ENCODE results near the gene ARID5B.

Gene ARID5B

DNA sequence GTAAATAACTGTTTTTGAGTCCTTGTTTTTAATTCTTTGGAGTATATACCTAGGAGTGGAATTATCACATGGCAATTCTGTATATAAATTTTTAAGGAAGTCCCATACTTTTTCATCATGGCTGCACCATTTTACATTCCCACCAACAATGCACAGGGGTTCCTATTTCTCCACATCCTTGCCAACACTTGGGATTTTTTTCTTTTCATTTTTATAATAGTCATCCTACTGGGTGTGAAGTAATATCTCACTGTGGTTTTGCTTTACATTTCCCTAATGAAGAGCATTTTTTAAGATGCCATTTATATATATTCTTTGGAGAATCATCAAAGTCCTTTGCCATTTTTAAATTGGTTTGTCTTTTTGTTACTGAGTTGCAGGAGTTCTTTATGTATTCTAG lies 89.7 kb downstream of the ARID5B start:
- TF ChIP-seq POLR2A (IDR thresholded peaks at IDR 0.05; ENCODE audit: low read depth, low read length), result no peak
- no peak for TF ChIP-seq POU2F2 (IDR thresholded peaks at IDR 0.05; ENCODE audit: low read depth, low read length)
- no peak for TF ChIP-seq POLR2AphosphoS5 (IDR thresholded peaks at IDR 0.05; ENCODE audit: low read depth, low read length)
- TF ChIP-seq PAX5 (IDR thresholded peaks at IDR 0.05; ENCODE audit: insufficient read depth, low read length, severe bottlenecking), result no peak
- FAIRE-seq (no peak), DNase-seq (ENCODE audit: insufficient read length, low spot score) (no peak)

DNA sequence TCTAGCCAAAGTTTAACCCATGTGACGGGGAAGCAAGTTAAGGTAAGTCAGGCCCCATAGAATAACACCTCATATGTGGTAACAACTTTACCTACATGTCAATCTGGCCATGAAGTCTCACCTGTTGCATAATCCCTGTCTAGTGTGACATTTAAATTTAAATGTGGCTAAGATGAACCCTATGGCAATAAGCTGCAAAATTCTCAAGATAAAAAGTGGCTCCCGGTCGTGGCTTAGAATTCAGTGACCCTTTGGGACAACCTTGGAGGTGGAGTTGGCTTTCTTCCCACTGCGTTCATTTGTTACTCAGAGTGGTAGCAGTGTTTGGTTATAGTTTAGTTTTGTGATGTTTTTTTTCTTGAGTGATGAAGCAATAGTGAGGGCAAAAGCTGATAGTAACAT lies 90.6 kb downstream of the ARID5B start:
- TF ChIP-seq TAF1 (IDR thresholded peaks at IDR 0.05; ENCODE audit: low read depth, low read length) (no peak), POLR2A (IDR thresholded peaks at IDR 0.05; ENCODE audit: low read depth, low read length) (no peak), PAX5 (IDR thresholded peaks at IDR 0.05; ENCODE audit: insufficient read depth, low read length, severe bottlenecking) (no peak)

GRCh38 chr10:61992671-61993668 lies 91.5 kb downstream of the ARID5B start:
- FAIRE-seq, result peak; percentile 57
- DNase-seq (ENCODE audit: insufficient read length, low spot score), result no peak
- TF ChIP-seq POLR2A (IDR thresholded peaks at IDR 0.05; ENCODE audit: low read depth, low read length), result no peak
- TF ChIP-seq POLR2AphosphoS5 (IDR thresholded peaks at IDR 0.05; ENCODE audit: low read depth, low read length), result no peak
- no peak for TF ChIP-seq TAF1 (IDR thresholded peaks at IDR 0.05; ENCODE audit: low read depth, low read length)
- TF ChIP-seq SPI1 (IDR thresholded peaks at IDR 0.05; ENCODE audit: low read depth, low read length), result no peak
- TF ChIP-seq PAX5 (IDR thresholded peaks at IDR 0.05; ENCODE audit: insufficient read depth, low read length, severe bottlenecking), result no peak
- TF ChIP-seq POU2F2 (IDR thresholded peaks at IDR 0.05; ENCODE audit: low read depth, low read length), result no peak

More for the DNA sequence above, 90.6 kb downstream of the ARID5B start:
- no peak for DNase-seq (ENCODE audit: insufficient read length, low spot score)
- FAIRE-seq, result no peak

DNA sequence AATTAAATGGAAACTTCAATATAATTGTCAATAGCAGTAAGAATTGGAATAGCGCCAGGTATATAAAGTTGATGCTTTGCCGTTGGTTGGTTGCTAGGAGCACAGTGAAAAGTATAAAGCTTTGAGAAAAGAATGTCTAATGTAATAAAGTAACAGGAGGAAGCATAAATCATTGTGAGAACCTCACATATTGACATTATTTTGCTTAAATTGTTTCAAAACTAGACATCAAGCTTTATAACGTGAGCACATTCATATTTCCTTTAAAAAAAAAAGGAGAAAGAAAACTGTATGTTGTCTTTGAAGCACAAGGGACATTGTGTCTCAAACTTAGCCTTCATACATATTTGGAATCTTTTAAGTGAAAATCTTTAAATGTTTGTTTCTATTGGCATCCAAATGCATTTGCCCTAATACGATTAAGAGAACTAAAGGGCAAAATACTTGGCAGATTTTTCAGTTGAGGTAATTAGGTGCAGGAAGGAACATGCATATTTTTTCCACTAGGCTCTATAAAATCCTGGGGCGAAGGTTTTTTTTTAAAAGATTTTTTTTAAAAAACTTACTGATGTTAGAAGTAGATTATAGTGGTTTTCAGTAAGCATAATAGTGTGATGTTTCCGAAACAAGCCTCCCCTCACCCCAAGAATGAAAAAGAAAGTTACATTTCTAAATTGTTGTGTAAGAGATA lies 92.4 kb downstream of the ARID5B start:
- FAIRE-seq (no peak), DNase-seq (ENCODE audit: insufficient read length, low spot score) (no peak)
- TF ChIP-seq TAF1 (IDR thresholded peaks at IDR 0.05; ENCODE audit: low read depth, low read length), result no peak
- no peak for TF ChIP-seq PAX5 (IDR thresholded peaks at IDR 0.05; ENCODE audit: insufficient read depth, low read length, severe bottlenecking)
- TF ChIP-seq POLR2A (IDR thresholded peaks at IDR 0.05; ENCODE audit: low read depth, low read length), result no peak
- TF ChIP-seq POLR2AphosphoS5 (IDR thresholded peaks at IDR 0.05; ENCODE audit: low read depth, low read length), result no peak

GRCh38 chr10:61994405-61995219 lies 93.1 kb downstream of the ARID5B start:
- DNase-seq (ENCODE audit: insufficient read length, low spot score), result no peak
- no peak for TF ChIP-seq POLR2A (IDR thresholded peaks at IDR 0.05; ENCODE audit: low read depth, low read length)
- TF ChIP-seq POLR2AphosphoS5 (IDR thresholded peaks at IDR 0.05; ENCODE audit: low read depth, low read length), result no peak
- no peak for TF ChIP-seq PAX5 (IDR thresholded peaks at IDR 0.05; ENCODE audit: insufficient read depth, low read length, severe bottlenecking)
- TF ChIP-seq TAF1 (IDR thresholded peaks at IDR 0.05; ENCODE audit: low read depth, low read length), result no peak
- no peak for TF ChIP-seq SPI1 (IDR thresholded peaks at IDR 0.05; ENCODE audit: low read depth, low read length)
- TF ChIP-seq POU2F2 (IDR thresholded peaks at IDR 0.05; ENCODE audit: low read depth, low read length), result no peak
- no peak for FAIRE-seq

GRCh38 chr10:61995220-61995503 lies 93.7 kb downstream of the ARID5B start:
- FAIRE-seq, result no peak
- no peak for TF ChIP-seq TAF1 (IDR thresholded peaks at IDR 0.05; ENCODE audit: low read depth, low read length)
- no peak for TF ChIP-seq POLR2A (IDR thresholded peaks at IDR 0.05; ENCODE audit: low read depth, low read length)
- TF ChIP-seq PAX5 (IDR thresholded peaks at IDR 0.05; ENCODE audit: insufficient read depth, low read length, severe bottlenecking), result no peak
- TF ChIP-seq SPI1 (IDR thresholded peaks at IDR 0.05; ENCODE audit: low read depth, low read length), result no peak
- TF ChIP-seq POU2F2 (IDR thresholded peaks at IDR 0.05; ENCODE audit: low read depth, low read length), result no peak
- no peak for TF ChIP-seq POLR2AphosphoS5 (IDR thresholded peaks at IDR 0.05; ENCODE audit: low read depth, low read length)
- no peak for DNase-seq (ENCODE audit: insufficient read length, low spot score)

DNA sequence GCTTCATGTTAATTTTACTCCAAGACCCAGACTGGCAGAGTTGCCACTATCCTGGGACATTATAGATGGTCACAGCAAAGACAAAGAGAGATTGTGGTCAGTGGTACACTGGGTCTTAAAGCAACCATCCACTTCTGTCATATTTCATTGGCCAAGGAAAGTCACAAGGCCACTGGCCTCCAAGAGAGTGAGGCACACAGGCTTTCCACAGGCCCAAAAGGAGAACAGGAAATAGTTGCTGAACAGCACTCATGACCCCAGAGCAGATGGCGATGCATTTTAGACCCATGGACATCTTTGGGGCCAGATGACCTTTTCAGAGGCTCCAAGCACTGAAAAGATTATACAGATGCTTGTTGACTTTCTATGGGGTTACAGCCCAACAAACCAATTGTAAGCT lies 97.4 kb downstream of the ARID5B start:
- TF ChIP-seq POLR2AphosphoS5 (IDR thresholded peaks at IDR 0.05; ENCODE audit: low read depth, low read length) (no peak), POLR2A (IDR thresholded peaks at IDR 0.05; ENCODE audit: low read depth, low read length) (no peak), SPI1 (IDR thresholded peaks at IDR 0.05; ENCODE audit: low read depth, low read length) (no peak), TAF1 (IDR thresholded peaks at IDR 0.05; ENCODE audit: low read depth, low read length) (no peak), PAX5 (IDR thresholded peaks at IDR 0.05; ENCODE audit: insufficient read depth, low read length, severe bottlenecking) (no peak), POU2F2 (IDR thresholded peaks at IDR 0.05; ENCODE audit: low read depth, low read length) (no peak)
- FAIRE-seq, result no peak
- no peak for DNase-seq (ENCODE audit: insufficient read length, low spot score)

GRCh38 chr10:62000037-62000603 lies 98.6 kb downstream of the ARID5B start:
- DNase-seq (ENCODE audit: insufficient read length, low spot score) (peak; percentile 25), FAIRE-seq (peak; percentile 93)
- TF ChIP-seq POLR2A (IDR thresholded peaks at IDR 0.05; ENCODE audit: low read depth, low read length) (peak; percentile 67), POU2F2 (IDR thresholded peaks at IDR 0.05; ENCODE audit: low read depth, low read length) (peak; percentile 85; the same call in 1 of the 2 replicates), PAX5 (IDR thresholded peaks at IDR 0.05; ENCODE audit: insufficient read depth, low read length, severe bottlenecking) (peak; percentile 90), SPI1 (IDR thresholded peaks at IDR 0.05; ENCODE audit: low read depth, low read length) (peak; percentile 86), TAF1 (IDR thresholded peaks at IDR 0.05; ENCODE audit: low read depth, low read length) (0 out of 2 replicates have a peak, but pooled peaks have one; percentile 38), POLR2AphosphoS5 (IDR thresholded peaks at IDR 0.05; ENCODE audit: low read depth, low read length) (0 out of 2 replicates have a peak, but pooled peaks have one; percentile 50)

Measured in GM12891 (cell line).